ENCODE results near the gene PDLIM4.

The PDLIM4 gene

DNA sequence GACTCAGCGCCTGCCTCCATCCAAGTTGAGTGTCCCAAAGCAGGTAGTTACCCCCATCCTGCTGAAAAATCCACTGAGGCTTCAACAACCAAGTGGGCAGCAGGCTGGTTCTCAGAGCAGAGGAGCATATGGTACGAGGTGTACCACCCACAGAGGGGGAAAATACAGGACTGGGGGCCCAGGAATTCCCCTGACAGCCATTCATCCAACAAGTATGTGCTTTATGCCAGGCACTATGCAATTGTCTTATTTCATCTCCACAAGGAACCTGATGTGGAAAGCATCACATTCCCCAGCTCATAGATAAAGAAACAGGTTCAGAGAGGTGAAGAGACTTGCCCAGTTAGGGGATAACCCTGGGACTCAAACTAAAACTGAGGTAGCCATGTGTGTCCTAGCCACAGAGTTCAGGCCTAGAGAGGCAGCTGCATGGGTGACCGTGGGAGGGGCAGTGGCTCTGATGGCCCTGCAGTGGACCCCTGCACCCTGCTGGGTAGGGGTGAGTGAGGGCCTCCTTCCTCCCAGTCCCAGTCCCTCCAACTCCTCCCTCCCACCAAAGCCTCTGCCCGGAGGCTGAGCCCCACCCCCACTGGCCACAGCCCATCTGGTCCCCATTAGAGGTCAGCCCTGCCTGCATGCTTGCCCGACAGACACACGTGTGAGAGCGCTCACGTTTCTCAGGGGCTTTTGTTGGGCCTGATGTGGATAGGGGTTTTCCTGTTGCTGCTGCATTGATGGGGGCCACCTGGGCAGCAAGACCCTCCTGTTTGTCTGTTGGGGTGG, 11.5 kb downstream of the PDLIM4 start:
- no peak for DNase-seq

DNA sequence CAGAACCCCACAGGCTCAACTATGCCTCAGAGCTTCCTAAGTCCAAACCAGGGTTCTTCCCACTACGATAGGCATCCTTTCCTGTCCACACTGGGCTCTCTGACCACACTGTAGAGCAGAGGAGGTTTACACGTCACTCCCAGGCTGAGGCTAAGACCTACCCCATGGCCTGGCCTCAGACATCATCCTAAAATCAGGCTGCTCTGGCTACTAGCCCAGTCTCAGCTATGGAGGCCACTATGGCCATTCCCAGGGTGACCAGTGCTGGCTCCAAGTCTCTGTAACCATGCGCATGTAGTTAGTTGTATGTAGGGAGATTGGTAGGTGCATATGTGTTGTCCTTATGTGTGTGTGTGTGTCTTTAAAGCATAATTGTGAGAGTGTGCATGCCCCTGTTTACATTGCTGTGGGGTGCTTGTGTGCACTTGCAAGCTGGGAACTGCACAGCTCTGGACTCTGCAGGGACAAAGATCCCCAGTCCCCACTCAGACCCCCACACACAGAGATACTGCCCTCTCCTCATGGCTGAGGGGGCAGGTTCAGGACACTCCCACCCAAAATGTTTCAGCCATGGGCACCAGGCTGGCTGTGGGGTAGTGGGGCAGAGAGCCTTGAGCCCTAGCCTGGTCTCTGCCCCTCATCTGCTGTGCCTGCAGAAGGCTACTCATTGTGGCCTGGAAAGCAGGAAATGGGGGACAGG, 12.3 kb downstream of the PDLIM4 start:
- DNase-seq: no peak

DNA sequence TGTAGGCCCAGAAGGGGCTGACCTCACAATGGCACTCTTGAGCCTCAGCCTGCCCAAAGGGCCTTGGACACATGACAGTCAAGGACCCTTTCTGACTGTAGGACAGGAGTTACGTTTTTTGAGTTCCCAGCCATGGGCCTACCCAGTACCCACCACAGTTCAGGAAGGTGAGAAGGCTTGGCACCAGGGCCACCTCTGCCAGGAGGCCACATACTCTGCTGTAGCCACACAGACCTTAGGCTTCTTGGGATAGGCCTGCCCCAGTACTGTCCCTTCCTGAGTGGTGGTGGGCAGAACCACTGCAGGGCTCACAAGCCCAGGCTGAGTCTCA, 12.8 kb downstream of the PDLIM4 start:
- DNase-seq: no peak

- DNase-seq: no peak
Measured at GRCh38 chr5:132270706-132271105, 13.2 kb downstream of the PDLIM4 start.

- no peak for DNase-seq
Measured at GRCh38 chr5:132271251-132272246, 14.1 kb downstream of the PDLIM4 start.

DNA sequence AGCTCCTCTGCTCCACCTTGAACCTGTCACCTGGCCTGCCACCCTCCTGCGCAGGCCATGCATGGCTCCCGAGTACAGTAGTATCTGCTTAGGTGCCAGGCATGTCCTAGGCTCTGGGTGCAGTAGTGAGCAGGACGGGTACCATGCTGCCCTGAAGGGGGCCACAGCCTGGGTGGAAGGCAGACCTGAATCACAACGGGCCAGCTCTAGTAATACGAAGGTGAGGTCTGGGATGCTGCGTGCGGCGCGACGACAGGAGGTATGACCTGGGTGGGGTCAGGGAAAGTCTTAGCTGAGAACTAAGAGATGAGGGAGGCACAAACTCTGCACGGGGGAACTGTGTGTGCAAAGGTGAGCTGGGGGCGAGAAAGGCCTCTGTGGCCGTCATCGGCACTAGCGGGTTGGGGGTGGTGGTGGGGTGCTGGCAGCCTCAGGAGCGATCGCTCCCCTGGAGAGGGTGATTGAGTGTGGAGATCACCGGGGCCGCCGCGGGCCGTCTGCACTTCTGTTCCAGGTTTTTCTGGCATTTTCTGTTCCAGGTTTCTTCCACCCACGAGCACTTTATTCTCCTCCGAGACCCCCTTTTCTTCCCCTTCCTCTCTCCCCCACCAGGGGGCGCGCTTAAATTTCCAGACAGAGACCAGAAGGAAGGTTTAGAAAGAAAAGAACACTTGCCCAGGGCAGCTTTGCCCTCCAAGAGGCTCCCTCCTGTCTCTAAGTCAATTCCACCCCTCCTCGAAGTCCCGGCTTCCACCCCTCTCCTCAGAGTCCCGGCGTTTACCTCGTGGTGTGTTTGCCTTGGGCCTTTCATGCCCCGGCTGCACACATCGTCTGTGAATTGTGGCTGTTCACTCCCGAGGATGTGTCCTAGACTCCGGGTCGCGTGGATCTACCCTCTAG, 15.1 kb downstream of the PDLIM4 start:
- peak; percentile 74 to 76 for DNase-seq

DNA sequence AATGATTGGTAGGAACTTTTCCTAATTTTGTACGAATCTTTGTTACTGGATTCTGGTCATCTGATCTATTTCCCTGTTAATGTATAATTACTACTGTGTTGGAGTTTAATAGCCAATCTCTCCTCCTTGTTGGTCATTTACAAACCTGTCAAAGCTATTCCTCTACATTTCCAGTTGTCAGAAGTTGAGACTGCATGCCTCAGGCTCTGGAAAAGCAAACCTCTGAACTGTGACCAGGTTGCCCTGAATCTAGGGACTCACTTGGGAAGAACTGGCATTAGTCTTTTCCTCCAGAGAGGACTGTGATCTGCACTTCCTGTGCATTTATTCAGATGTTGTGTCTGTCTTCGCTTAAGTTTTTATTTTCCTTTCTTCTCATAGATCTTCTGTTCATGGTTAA, 16.1 kb downstream of the PDLIM4 start:
- DNase-seq: no peak

- no peak for DNase-seq
Measured at GRCh38 chr5:132274050-132274792, 16.7 kb downstream of the PDLIM4 start.

DNA sequence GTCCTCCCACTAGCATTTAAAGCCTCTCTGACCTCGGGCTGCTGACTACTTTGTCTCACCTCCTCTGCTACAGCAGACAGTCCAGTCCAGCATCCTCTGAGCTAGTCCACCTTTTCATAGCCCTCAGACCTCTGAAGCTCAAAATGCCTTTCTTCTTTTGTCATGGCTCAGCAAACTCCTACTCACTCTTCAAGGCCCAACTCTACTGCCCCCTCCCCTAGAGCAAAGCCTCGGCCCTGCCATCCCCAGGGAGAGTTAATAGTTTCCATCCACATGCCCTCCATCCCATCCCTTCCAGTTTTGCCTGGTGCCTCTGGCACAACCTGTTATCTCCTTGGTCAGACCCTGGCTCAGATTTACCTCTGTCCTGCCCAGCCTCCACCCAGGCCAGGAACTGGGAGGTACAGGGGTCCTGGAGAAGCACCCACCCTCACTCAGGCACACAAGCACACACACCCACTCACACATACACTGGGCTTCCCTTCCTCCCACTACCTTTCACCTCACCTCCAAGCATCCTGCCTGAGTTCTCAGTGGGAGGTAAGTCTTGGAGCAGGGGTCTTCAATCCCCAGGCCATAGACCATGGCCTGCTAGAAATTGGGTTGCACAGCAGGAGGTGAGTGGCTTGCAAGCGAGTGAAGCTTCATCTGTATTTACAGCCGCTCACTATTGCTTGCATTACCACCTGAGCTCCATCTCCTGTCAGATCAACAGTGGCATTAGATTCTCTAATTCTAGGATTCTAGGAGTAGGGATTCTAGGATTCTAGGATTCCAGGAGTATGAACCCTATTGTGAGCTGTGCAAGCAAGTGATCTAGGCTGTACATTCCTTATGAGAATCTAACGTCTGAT, 18.1 kb downstream of the PDLIM4 start:
- no peak for DNase-seq

GRCh38 chr5:132277256-132277655, 19.8 kb downstream of the PDLIM4 start:
- no peak for DNase-seq

DNA sequence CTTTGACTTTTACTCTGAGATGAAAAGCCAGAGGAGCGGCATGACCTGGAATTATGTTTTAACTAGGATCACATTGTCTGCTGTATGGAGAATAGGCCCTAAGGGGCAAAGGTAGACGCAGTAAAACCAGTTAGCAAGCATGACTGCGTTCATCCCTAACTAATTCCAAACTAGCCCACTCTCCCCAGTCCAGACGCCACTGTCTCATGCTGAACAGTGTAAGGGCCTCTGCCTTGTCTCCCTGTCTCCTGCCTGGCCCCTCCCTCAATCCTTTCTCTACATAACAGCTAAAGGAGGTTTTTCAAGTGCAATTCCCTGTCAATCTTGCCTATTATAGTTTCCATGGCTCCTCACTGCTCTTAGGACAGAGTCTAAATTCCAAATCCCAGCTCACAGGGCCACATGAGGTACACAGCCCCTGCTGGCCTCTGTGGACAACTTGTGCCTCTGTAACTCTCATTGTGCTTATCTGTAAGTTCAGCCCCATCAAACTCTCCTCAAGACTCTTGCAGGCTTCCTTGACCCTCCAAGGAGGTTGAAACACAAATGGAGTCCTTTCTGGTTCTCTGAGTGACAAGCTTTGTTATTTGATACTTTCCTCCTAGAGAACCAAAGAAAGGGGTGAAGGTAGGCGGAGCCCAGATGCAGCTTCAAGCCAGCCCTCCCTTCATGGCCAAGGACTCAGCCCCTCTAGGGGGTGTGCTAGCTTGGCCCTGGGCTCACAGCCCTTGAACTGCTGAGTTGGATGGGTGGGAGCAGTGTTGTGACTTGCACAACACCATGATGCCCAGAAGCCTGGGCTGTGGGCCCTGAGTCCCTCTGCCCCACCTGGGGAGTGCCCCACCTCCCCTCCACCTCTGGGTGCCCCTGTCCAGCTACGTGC, 20.7 kb downstream of the PDLIM4 start:
- DNase-seq: no peak

DNA sequence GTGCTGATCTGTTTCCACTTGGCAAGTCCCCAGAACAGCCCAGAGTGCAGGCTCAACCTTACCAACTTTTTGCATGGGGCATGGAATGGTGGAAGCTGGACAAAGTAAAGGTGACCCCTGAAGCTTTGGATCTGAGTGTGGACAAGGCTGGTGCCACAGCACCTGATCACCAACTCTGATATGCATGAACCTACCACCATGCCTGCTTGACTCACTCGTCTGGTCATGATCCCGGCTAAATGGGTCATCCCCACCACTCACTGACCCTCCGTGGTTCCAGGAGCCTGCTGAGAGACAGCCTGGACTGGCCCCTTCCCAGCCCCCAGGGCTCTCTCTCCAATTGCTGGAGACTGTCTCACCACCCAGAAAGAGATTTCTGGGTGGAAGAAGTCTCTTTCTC, 22.3 kb downstream of the PDLIM4 start:
- no peak for DNase-seq

- no peak for DNase-seq
Measured at GRCh38 chr5:132280371-132281240, 23.1 kb downstream of the PDLIM4 start.

DNA sequence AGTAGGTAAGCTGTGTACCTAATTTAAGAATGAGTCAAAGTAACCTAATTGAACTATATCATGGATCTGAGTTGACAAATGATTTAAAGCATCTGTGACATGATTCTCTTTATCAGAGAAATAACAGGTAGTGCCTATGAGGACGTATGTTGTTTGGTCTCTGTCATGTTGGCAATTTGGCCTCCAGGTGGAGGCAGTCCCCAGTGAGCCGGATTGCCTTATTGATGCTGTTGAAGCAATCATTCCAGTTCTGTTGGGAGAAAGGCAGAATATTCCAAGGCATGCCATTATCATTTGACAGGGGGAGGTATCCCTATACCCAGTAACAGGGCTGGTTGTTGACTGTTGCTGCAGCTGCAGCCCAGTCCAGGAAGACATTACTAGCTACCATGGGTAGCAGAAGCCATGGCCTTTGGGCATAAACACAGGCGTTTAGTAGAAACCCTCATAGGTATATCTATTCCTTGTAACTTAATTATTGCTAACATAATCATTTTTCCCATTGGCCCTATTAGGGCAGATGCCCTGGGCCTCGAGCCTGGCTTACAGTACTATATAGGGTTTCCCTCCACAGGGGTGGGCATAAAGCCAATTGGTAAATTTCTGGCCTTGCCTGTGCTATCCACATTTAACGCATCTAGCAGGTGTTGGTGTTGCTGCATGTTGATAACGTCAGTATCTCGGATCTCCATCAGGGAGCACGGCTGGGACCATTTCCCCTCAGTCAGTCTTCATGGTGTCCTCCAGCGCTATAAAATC, 24.5 kb downstream of the PDLIM4 start:
- no peak for DNase-seq

DNA sequence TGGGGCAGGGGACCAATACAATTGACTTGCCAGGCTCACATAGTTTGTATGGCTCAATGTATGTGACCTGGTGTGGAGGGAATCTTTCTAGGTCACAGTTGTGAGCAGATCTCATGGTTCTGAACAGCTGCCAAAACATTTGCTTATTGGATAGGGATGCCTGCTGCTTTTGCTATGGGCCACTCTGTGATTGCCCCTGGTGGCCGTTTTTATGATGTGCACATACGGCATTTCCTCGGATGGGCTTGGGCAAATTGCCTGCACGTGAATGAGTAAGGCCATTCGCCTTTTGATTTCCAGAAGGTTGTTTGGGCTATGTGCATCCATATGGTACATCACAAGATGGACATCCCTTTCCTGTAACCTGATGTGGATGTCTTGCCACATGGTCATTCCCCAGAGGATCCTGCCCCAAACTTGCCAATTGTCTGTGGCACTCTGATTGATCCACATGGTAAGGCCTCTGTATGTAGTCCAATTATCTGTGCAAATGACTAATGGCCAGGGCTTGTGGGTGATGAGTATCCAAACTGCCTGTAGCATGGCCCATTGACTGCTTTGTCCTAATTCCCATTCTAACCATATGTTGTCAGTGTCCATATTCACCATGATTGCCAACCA, 26.0 kb downstream of the PDLIM4 start:
- DNase-seq: no peak

DNA sequence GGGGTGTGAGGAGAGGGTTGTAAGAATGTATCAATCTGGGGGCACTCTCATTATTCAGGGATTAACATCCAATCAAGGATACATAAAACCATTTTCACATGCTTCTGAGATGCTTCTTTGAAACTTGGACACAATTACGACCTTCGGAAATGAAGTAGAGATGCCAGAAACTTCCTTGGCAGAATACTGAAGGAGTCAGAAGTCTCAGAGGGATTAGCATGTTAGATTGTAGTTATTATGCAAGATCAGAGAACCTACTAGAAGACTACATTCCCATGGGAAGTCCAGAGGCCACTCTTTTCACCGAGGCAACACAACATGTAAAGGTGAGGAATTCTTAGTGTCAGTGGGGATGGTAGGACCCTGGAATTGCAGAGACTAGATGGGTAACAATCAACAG, 31.6 kb downstream of the PDLIM4 start:
- no peak for DNase-seq

DNA sequence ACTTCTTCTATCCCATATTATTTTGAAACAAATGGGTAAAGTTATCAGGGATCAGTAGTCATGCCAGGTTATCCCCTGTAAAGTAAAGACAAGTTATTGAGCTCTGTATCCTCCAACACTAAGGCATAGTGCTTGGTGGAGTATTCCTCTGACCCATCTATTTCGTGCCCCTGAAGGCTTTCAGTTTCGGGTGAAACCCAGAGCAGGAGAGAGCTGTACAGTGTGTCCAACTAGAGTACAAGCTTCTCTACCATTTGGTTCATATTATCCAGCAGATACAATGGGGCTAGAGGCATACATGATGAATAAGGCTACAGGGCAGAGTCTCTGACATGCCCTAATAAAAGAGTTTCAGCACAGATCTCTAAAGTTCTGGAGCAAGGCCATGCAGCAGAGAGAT, 33.5 kb downstream of the PDLIM4 start:
- no peak for DNase-seq

All from stimulated activated CD4-positive, alpha-beta T cell treated with anti-CD3 and anti-CD28 coated beads, Interleukin-2, amount 100 ng/mL, for 48 hours (primary cell).